Common myeloid progenitor, CD34-positive (primary cell): Measurements from ENCODE around the gene GALNT2.

ENCODE experiments used
- CTCF ChIA-PET: fragments of 350-600 bp; sonication (Branson Sonifier 250); formaldehyde crosslinking; loops from one replicate; lab custom pipeline; 2021; ENCODE audit warnings: antibody characterized with exemption; lab: Charles Lee
- POLR2A ChIA-PET: fragments of 350-600 bp; sonication (Branson Sonifier 250); formaldehyde crosslinking; loops from one replicate; lab custom pipeline; 2021; ENCODE audit warnings: antibody characterized with exemption; lab: Charles Lee
- DNase-seq, 3 donors: peaks; one replicate each; pipeline versions ENCODE4 v3.0.0 to v3.0.0-alpha.2; 2013
- H3K27ac ChIP-seq, 2 experiments: 1 replicate in 1 of 2; 2 replicates in 1 of 2; pipeline ENCODE4 v1.7.0; 2013; ENCODE audit warnings: inconsistent platforms in 2 of 2, low read length in 2 of 2, mild to moderate bottlenecking in 2 of 2, low read depth in 1 of 2, moderate library complexity in 1 of 2; ENCODE audit not compliant: severe bottlenecking in 2 of 2, insufficient read depth in 1 of 2, poor library complexity in 1 of 2
- H3K27me3 ChIP-seq, 5 experiments: replicated peaks in 2 of 5; 1 replicate in 3 of 5; 2 replicates in 2 of 5; pipeline versions ENCODE4 v1.6.1 to v1.7.0; 2013; ENCODE audit warnings: low read length in 4 of 5, mild to moderate bottlenecking in 2 of 5, moderate library complexity in 2 of 5, inconsistent platforms in 1 of 5; ENCODE audit not compliant: insufficient read depth in 5 of 5, control insufficient read depth in 4 of 5
- H3K36me3 ChIP-seq, 4 experiments: 1 replicate in 2 of 4; 2 replicates in 2 of 4; pipeline versions ENCODE4 v1.6.1 to v1.7.0; 2013; ENCODE audit warnings: low read length in 3 of 4, control low read depth in 1 of 4, mild to moderate bottlenecking in 1 of 4; ENCODE audit not compliant: control insufficient read depth in 4 of 4, insufficient read depth in 4 of 4
- H3K4me1 ChIP-seq, 4 experiments: 1 replicate in 3 of 4; 2 replicates in 1 of 4; pipeline versions ENCODE4 v1.6.1 to v1.7.1; 2013; ENCODE audit warnings: low read length in 3 of 4, mild to moderate bottlenecking in 3 of 4, control low read depth in 1 of 4, inconsistent platforms in 1 of 4, moderate library complexity in 1 of 4; ENCODE audit not compliant: control insufficient read depth in 4 of 4, insufficient read depth in 4 of 4; ENCODE audit errors: control extremely low read depth in 1 of 4
- H3K4me3 ChIP-seq, 7 experiments: 1 replicate in 4 of 7; 2 replicates in 3 of 7; pipeline versions ENCODE4 v1.5.1 to v1.7.0; 2013; ENCODE audit warnings: mild to moderate bottlenecking in 7 of 7, low read length in 6 of 7, moderate library complexity in 6 of 7, inconsistent platforms in 2 of 7, low read depth in 2 of 7, control low read depth in 1 of 7; ENCODE audit not compliant: insufficient read depth in 4 of 7, control insufficient read depth in 1 of 7; ENCODE audit errors: extremely low read depth in 1 of 7
- H3K9me3 ChIP-seq, 5 experiments: 1 replicate in 4 of 5; 2 replicates in 1 of 5; pipeline versions ENCODE4 v1.6.1 to v1.7.1; 2013; ENCODE audit warnings: low read length in 4 of 5, mild to moderate bottlenecking in 2 of 5, inconsistent platforms in 1 of 5, low read depth in 1 of 5, moderate library complexity in 1 of 5; ENCODE audit not compliant: control insufficient read depth in 4 of 5, insufficient read depth in 2 of 5; ENCODE audit errors: control extremely low read depth in 1 of 5
- WGBS: methylation state at CpG from one replicate; pipeline ENCODE4 v1.1.5; 2013; ENCODE audit not compliant: insufficient coverage; 5-methylcytosine and 5-hydroxymethylcytosine counted together

The GALNT2 gene

DNA sequence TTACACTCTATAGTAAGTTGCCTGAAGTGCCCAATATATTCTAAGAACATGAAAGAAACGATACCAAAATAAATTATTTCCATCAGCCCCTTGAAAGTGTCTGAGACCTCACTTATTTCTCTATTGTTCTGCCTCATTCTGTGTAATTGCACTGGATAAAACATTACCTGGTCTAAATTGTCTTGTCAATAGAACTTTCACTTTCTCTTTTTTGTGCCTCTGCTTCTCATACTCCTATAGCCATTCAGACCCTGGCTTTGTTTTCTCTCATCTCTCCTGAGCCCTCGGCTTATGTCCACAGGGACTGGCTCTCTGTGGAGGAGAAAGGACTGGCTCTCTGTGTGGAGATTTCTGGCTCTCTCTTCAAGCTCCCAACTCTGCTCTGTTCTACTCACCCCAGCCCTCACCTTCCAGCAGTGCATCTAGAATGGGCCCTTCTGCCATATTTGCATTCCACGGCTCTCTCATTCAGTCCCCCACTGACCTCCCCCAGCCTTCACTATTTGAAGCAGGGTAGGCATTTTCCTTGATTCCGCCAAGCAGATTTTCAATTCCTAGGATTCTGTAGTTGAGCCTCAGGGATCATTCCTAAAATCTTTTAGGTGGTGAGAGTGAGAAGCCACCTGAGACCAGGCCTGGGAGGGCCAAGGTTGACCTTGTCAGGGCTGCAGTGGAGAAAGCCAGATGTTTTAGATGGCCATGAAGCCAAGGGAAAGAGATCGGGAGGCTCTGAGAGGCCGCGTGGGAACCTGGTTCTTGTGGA, 15.9 kb upstream of the GALNT2 start:
- ChIA-PET POLR2A (no interaction called here), CTCF (interaction anchor here (1.3 kb wide), 1 partner anchor 8 kb away, joined by 3 read pairs; no protein-coding TSS in a partner anchor)
- Histone ChIP-seq H3K27me3 (no peaks in the 10 kb centered on the region), H3K4me3 (no peak overlapping the region), H3K36me3 (no peaks in the 10 kb centered on the region), H3K27ac (no peak overlapping the region), H3K9me3 (no peaks in the 10 kb centered on the region), H3K4me1 (no peaks in the 10 kb centered on the region)
- DNase-seq: no peak
- 94% methylated on average over 5 of the region's 7 CpGs for WGBS

DNA sequence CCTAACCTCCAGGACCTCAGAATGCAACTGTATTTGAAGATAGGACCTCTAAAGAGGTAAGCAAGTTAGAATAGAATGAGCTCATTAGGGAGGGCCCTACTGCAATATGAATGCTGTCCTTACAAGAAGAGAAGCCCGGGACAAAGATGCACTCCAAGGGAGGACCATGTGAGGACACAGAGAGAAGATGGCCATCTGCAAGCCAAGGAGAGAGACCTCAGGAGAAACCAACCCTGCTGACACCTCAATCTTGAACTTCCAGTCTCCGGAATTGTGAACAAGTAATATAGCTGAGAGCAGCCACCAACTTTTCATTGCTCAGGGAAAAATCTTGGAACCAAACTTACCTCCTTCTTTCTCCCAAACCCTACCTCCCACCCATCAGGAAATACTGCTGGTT, 15.0 kb upstream of the GALNT2 start:
- no peaks in the 10 kb centered on the region for H3K27me3 ChIP-seq
- WGBS: 100% methylated on average over 1 of the region's 2 CpGs
- H3K4me1 ChIP-seq: no peaks in the 10 kb centered on the region
- POLR2A ChIA-PET: no interaction called here
- no peak overlapping the region for H3K4me3 ChIP-seq
- H3K36me3 ChIP-seq: no peaks in the 10 kb centered on the region
- H3K9me3 ChIP-seq: no peaks in the 10 kb centered on the region
- DNase-seq: no peak
- H3K27ac ChIP-seq: no peak overlapping the region
- CTCF ChIA-PET: interaction anchor here (1.3 kb wide), 1 partner anchor 9 kb away, joined by 3 read pairs; no protein-coding TSS in a partner anchor

DNA sequence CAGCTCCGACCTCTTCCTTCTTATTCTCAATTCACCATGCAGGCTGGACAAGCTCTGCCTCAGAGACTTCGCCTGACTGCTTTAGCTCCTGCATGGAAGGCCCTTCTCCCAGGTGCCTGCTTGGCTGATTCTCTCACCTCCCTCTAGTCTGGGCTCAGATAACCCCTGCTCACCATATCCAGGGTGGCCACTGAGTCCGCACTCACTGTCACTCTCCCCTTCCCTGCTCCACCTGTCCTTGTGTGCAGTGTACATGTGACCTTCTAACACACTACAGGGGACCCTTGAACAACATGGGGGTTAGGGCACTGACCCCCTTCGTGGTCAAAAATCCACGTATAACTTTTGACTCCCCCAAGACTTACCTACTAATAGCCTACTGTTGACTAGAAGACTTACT, 14.4 kb upstream of the GALNT2 start:
- Histone ChIP-seq H3K4me1 (no peaks in the 10 kb centered on the region), H3K9me3 (no peaks in the 10 kb centered on the region), H3K36me3 (no peaks in the 10 kb centered on the region), H3K27ac (no peak overlapping the region), H3K27me3 (no peaks in the 10 kb centered on the region), H3K4me3 (no peak overlapping the region)
- CTCF ChIA-PET: interaction anchor here (1.3 kb wide), 1 partner anchor 10 kb away, joined by 3 read pairs; no protein-coding TSS in a partner anchor
- 75% methylated on average over 2 of the region's 5 CpGs for WGBS
- no peak for DNase-seq
- POLR2A ChIA-PET: no interaction called here

DNA sequence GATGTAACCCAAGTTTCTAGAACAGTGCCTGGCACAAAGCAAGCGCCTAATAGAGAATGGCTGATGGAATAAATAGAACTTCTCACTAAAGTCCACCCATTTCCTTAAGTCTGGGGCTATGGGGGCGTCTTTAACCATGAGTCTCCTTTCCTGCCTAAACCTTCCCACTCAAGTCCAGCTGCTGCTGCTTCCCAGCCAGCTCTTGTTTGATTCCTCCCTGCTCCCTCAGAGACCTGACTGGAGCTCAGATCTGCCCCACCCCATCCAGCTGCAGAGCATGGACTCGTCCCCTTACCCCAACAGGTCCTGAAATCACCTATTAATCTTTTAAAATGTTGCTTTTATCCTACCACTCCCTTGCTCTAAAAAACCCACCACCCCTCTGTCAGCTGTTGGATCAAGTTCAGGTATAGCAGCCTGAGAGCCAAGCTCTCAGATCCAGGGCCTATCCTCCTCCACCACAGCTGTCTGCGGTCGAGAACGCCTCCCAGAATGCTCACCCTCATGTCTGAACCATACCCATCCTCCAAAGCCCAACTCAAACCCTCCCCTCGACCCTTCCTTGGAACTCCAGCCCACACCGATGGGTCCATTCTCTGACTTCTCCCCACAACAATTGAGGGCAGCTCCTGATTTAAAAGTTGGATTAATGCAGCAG, 12.8 kb upstream of the GALNT2 start:
- Histone ChIP-seq H3K27ac (no peak overlapping the region), H3K4me3 (no peak overlapping the region), H3K4me1 (no peaks in the 10 kb centered on the region), H3K9me3 (no peaks in the 10 kb centered on the region), H3K27me3 (no peaks in the 10 kb centered on the region), H3K36me3 (no peaks in the 10 kb centered on the region)
- 100% methylated on average over 8 of the region's 8 CpGs for WGBS
- no peak for DNase-seq
- ChIA-PET CTCF (no interaction called here), POLR2A (no interaction called here)

DNA sequence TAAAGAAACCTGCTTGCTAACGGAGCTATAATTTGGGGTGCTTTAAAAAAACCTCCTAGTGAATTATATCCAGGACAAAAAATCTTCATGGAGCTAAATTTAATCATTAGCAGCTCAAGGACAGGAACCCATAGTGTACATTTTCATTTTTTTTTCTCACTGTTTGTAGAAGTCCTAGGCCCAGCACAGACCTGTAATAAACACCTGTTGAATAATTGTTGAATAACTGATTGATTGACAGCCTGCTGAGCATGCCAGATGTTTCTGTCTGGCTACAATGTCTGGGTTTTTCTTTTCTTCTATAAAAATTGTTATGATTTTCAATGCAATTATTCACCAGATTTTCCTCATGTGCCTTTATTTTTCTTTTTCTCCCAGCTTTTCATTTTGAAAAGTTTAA, 10.9 kb upstream of the GALNT2 start:
- ChIA-PET CTCF (interaction anchor here (1.6 kb wide), 1 partner anchor 417 kb away, joined by 3 read pairs; no protein-coding TSS in a partner anchor), POLR2A (no interaction called here)
- Histone ChIP-seq H3K36me3 (no peaks in the 10 kb centered on the region), H3K27me3 (no peaks in the 10 kb centered on the region), H3K4me1 (no peaks in the 10 kb centered on the region), H3K4me3 (no peak overlapping the region), H3K27ac (no peak overlapping the region), H3K9me3 (peaks cover 0 to 3% (median 0%) of the 10 kb centered on the region in 5 experiments)
- WGBS: 100% methylated on average over 1 of the region's 1 CpG
- DNase-seq: no peak

DNA sequence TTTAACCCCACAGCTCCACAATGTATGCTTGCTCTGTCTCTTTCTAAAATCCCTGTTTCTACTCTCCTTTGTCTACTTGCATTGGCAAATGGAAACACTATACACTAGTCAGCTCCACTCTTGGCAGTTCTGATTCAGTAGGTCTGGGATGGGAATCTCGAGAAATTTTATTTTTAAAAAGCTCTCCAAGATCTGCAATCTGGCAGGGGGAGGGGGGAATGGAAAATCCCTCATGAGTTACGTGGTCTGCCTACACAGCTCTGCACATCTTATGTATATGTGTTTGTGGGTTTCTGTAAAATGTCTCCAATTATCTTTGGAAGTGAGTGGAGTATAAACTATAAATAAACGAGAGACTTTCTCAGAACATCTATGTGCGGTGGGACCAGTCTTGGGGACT, 9.9 kb upstream of the GALNT2 start:
- WGBS: 100% methylated on average over 3 of the region's 4 CpGs
- ChIA-PET CTCF (interaction anchor here (1.6 kb wide), 1 partner anchor 418 kb away, joined by 3 read pairs; no protein-coding TSS in a partner anchor), POLR2A (no interaction called here)
- H3K9me3 ChIP-seq: peaks cover 0 to 3% (median 0%) of the 10 kb centered on the region in 5 experiments
- H3K27me3 ChIP-seq: no peaks in the 10 kb centered on the region
- H3K27ac ChIP-seq: no peak overlapping the region
- DNase-seq: no peak
- H3K4me3 ChIP-seq: no peak overlapping the region
- no peaks in the 10 kb centered on the region for H3K4me1 ChIP-seq
- no peaks in the 10 kb centered on the region for H3K36me3 ChIP-seq
